B cell (primary cell): ENCODE measurements around the gene PHC2.

Experiments
- EZH2 ChIP-seq: IDR thresholded peaks from 2 replicates; pipeline ENCODE4 v1.6.1; 2012; ENCODE audit warnings: borderline replicate concordance, low read depth, mild to moderate bottlenecking, moderate library complexity, low read length; ENCODE audit not compliant: insufficient read depth, poor library complexity, severe bottlenecking
- TF ChIP-seq, protein P1 (sequence below): fragments of 200-600 bp; IDR thresholded peaks from one replicate; pipeline ENCODE4 v1.8.0; 2022; ENCODE audit warnings: antibody characterized with exemption, mild to moderate bottlenecking

- TF ChIP-seq, protein P1, sequence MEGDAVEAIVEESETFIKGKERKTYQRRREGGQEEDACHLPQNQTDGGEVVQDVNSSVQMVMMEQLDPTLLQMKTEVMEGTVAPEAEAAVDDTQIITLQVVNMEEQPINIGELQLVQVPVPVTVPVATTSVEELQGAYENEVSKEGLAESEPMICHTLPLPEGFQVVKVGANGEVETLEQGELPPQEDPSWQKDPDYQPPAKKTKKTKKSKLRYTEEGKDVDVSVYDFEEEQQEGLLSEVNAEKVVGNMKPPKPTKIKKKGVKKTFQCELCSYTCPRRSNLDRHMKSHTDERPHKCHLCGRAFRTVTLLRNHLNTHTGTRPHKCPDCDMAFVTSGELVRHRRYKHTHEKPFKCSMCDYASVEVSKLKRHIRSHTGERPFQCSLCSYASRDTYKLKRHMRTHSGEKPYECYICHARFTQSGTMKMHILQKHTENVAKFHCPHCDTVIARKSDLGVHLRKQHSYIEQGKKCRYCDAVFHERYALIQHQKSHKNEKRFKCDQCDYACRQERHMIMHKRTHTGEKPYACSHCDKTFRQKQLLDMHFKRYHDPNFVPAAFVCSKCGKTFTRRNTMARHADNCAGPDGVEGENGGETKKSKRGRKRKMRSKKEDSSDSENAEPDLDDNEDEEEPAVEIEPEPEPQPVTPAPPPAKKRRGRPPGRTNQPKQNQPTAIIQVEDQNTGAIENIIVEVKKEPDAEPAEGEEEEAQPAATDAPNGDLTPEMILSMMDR: no peak
- TF ChIP-seq EZH2: no peak
These were observed 34.4 kb upstream of the PHC2 start for GRCh38 chr1:33465316-33465715.
